ENCODE results near the gene ACOXL. TPM values are rescaled to one million over a fixed set of nuclear protein-coding genes. Genes with fewer than 3 reads are reported as not detected.

The ACOXL gene
- total and polyA plus RNA-seq, 4 donors: 4.4 to 32.8 (median 12.2) TPM

DNA sequence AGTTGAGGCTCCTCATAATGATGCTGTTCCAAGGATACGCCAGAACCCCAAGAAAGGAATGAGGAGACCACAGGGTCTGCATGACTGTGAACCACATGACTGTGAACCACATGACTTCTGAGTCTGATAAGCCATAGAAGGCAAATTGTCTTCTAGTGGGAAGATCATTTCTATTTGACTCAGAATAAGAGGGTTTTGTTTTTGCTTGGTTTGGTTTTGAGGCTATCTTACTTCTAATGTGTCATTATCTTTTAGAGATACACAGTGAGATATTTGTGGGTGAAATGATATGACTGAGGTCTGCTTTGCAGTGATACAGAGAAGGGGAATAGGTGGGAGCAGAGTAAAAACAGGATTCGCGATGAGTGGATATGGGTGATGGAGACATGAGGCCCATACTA lies 359.4 kb downstream of the ACOXL start:
- DNase-seq: no peak
- Histone ChIP-seq H3K36me3 (ENCODE audit: control insufficient read depth in 4 of 4, insufficient read depth in 4 of 4, low read length in 4 of 4) (no peaks in the 10 kb centered on the region), H3K9me3 (ENCODE audit: control insufficient read depth in 4 of 4, insufficient read depth in 3 of 4, low read length in 3 of 4) (no peaks in the 10 kb centered on the region), H3K27me3 (ENCODE audit: control insufficient read depth in 3 of 3, insufficient read depth in 3 of 3, low read length in 2 of 3) (no peaks in the 10 kb centered on the region), H3K4me3 (no peak overlapping the region), H3K27ac (ENCODE audit: low read depth in 1 of 2, low read length in 1 of 2) (no peak overlapping the region), H3K9ac (ENCODE audit: insufficient read depth in 1 of 2, low read length in 2 of 2) (no peak overlapping the region), H3K4me1 (ENCODE audit: control insufficient read depth in 5 of 5, insufficient read depth in 5 of 5, low read length in 5 of 5) (no peaks in the 10 kb centered on the region)
- TF ChIP-seq, protein P1, sequence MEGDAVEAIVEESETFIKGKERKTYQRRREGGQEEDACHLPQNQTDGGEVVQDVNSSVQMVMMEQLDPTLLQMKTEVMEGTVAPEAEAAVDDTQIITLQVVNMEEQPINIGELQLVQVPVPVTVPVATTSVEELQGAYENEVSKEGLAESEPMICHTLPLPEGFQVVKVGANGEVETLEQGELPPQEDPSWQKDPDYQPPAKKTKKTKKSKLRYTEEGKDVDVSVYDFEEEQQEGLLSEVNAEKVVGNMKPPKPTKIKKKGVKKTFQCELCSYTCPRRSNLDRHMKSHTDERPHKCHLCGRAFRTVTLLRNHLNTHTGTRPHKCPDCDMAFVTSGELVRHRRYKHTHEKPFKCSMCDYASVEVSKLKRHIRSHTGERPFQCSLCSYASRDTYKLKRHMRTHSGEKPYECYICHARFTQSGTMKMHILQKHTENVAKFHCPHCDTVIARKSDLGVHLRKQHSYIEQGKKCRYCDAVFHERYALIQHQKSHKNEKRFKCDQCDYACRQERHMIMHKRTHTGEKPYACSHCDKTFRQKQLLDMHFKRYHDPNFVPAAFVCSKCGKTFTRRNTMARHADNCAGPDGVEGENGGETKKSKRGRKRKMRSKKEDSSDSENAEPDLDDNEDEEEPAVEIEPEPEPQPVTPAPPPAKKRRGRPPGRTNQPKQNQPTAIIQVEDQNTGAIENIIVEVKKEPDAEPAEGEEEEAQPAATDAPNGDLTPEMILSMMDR (IDR thresholded peaks at IDR 0.05; ENCODE audit: control extremely low read depth, extremely low read depth): no peak
- no peak for ATAC-seq (ENCODE audit: insufficient read depth, low FRiP score)
- WGBS, 2 donors: 90 to 96% methylated on average over 3 of the region's 3 CpGs

DNA sequence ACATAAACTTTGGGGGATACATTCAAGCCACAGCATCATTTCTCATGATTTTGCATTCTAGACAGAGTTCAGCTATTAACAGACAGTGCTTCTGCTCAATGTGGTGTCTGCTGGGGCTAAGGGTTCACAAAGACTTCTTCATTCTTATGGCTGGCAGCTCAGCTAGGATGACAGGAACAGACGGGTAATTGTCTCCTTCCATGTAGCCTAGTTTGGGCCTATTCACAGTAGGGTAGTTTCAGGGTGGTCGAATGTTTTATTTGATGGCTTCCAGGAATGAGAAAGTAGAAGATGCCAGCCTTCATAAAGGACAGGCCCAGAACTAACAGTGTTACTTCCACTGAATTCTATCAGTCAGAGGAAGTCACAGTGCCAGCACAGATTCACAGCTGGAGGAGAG lies 362.3 kb downstream of the ACOXL start:
- DNase-seq (no peak), ATAC-seq (ENCODE audit: insufficient read depth, low FRiP score) (no peak)
- H3K4me1 ChIP-seq (ENCODE audit: control insufficient read depth in 5 of 5, insufficient read depth in 5 of 5, low read length in 5 of 5): no peaks in the 10 kb centered on the region
- no peak overlapping the region for H3K27ac ChIP-seq (ENCODE audit: low read depth in 1 of 2, low read length in 1 of 2)
- H3K9ac ChIP-seq (ENCODE audit: insufficient read depth in 1 of 2, low read length in 2 of 2): no peak overlapping the region
- no peaks in the 10 kb centered on the region for H3K9me3 ChIP-seq (ENCODE audit: control insufficient read depth in 4 of 4, insufficient read depth in 3 of 4, low read length in 3 of 4)
- WGBS, 2 donors: 93 to 95% methylated on average over 2 of the region's 2 CpGs
- H3K27me3 ChIP-seq (ENCODE audit: control insufficient read depth in 3 of 3, insufficient read depth in 3 of 3, low read length in 2 of 3): no peaks in the 10 kb centered on the region
- H3K36me3 ChIP-seq (ENCODE audit: control insufficient read depth in 4 of 4, insufficient read depth in 4 of 4, low read length in 4 of 4): no peaks in the 10 kb centered on the region
- TF ChIP-seq, protein P1 (IDR thresholded peaks at IDR 0.05; ENCODE audit: control extremely low read depth, extremely low read depth): no peak
- H3K4me3 ChIP-seq: no peak overlapping the region

DNA sequence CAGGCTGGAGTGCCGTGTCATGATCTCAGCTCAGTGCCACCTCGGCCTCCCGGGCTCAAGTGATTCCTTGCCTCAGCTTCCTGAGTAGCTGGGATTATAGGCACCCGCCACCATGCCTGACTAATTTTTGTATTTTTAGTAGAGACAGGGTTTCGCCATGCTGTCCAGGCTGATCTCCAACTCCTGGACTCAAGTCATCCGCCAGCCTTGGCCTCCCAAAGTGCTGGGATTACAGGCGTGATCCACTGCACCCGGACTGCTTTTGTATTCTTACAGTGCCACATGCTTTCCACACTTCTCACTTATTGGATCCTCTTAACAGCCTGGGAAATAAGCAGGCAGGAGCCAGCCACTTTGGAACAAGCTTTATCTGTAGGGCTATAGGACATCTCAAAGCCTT lies 363.1 kb downstream of the ACOXL start:
- no peak overlapping the region for H3K27ac ChIP-seq (ENCODE audit: low read depth in 1 of 2, low read length in 1 of 2)
- no peaks in the 10 kb centered on the region for H3K9me3 ChIP-seq (ENCODE audit: control insufficient read depth in 4 of 4, insufficient read depth in 3 of 4, low read length in 3 of 4)
- H3K4me3 ChIP-seq: no peak overlapping the region
- no peak overlapping the region for H3K9ac ChIP-seq (ENCODE audit: insufficient read depth in 1 of 2, low read length in 2 of 2)
- no peaks in the 10 kb centered on the region for H3K4me1 ChIP-seq (ENCODE audit: control insufficient read depth in 5 of 5, insufficient read depth in 5 of 5, low read length in 5 of 5)
- ATAC-seq (ENCODE audit: insufficient read depth, low FRiP score): no peak
- no peak for DNase-seq
- TF ChIP-seq, protein P1 (IDR thresholded peaks at IDR 0.05; ENCODE audit: control extremely low read depth, extremely low read depth): no peak
- H3K36me3 ChIP-seq (ENCODE audit: control insufficient read depth in 4 of 4, insufficient read depth in 4 of 4, low read length in 4 of 4): no peaks in the 10 kb centered on the region
- 92 to 96% methylated on average over 8 of the region's 8 CpGs for WGBS, 2 donors
- H3K27me3 ChIP-seq (ENCODE audit: control insufficient read depth in 3 of 3, insufficient read depth in 3 of 3, low read length in 2 of 3): no peaks in the 10 kb centered on the region

DNA sequence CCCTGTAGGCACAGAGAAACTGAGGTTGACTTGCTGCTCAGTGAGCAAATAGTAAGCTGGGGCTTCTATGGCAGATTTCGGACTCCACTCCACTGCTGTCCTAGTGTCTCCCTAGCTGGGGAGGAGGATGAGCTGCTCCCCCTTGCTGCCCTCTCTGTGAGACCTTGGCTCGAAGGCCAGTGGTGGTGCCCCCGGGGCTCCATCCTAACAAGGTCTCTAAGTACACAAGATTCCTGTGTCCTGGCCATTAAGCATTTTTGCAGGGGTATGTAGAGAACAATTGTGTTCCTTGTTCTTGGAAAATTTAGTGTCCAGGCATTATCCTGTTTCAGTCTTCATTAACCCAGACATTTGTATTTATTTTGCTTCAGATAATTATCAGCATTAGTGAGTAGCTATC lies 367.0 kb downstream of the ACOXL start:
- Histone ChIP-seq H3K4me3 (no peak overlapping the region), H3K9ac (ENCODE audit: insufficient read depth in 1 of 2, low read length in 2 of 2) (no peak overlapping the region), H3K9me3 (ENCODE audit: control insufficient read depth in 4 of 4, insufficient read depth in 3 of 4, low read length in 3 of 4) (no peaks in the 10 kb centered on the region), H3K27me3 (ENCODE audit: control insufficient read depth in 3 of 3, insufficient read depth in 3 of 3, low read length in 2 of 3) (no peaks in the 10 kb centered on the region), H3K4me1 (ENCODE audit: control insufficient read depth in 5 of 5, insufficient read depth in 5 of 5, low read length in 5 of 5) (no peaks in the 10 kb centered on the region), H3K27ac (ENCODE audit: low read depth in 1 of 2, low read length in 1 of 2) (no peak overlapping the region), H3K36me3 (ENCODE audit: control insufficient read depth in 4 of 4, insufficient read depth in 4 of 4, low read length in 4 of 4) (no peaks in the 10 kb centered on the region)
- no peak for ATAC-seq (ENCODE audit: insufficient read depth, low FRiP score)
- DNase-seq: no peak
- WGBS, 2 donors: 84 to 95% methylated on average over 3 of the region's 3 CpGs
- TF ChIP-seq, protein P1 (IDR thresholded peaks at IDR 0.05; ENCODE audit: control extremely low read depth, extremely low read depth): no peak

Data from lung (tissue), 12 donors.